Progenitor cell of endocrine pancreas (in vitro differentiated cells): ENCODE data around the gene CSNK1A1. TPM values are rescaled to one million over a fixed set of nuclear protein-coding genes. Genes with fewer than 3 reads are reported as not detected.

Experiments
- DNase-seq: peaks from one replicate; pipeline ENCODE4 v3.0.0; 2021; ENCODE audit warnings: low spot score; ENCODE audit not compliant: unreplicated experiment
- H3K27ac Mint-ChIP-seq: 2 replicates; pipeline ENCODE4 v1.8.0; 2021; ENCODE audit warnings: mild to moderate bottlenecking, moderate library complexity, mixed read lengths
- H3K27me3 Mint-ChIP-seq: 2 replicates; pipeline ENCODE4 v1.8.0; 2021; ENCODE audit warnings: mixed read lengths
- H3K36me3 Mint-ChIP-seq: 2 replicates; pipeline ENCODE4 v1.8.0; 2022; ENCODE audit warnings: mixed read lengths; ENCODE audit not compliant: insufficient read depth
- H3K4me1 Mint-ChIP-seq: 2 replicates; pipeline ENCODE4 v1.8.0; 2021; ENCODE audit warnings: low read depth, mixed read lengths
- H3K4me3 Mint-ChIP-seq: 2 replicates; pipeline ENCODE4 v1.8.0; 2021; ENCODE audit warnings: low read depth, mild to moderate bottlenecking, moderate library complexity, mixed read lengths
- H3K9me3 Mint-ChIP-seq: 2 replicates; pipeline ENCODE4 v1.8.0; 2021; ENCODE audit warnings: low read depth, mixed read lengths
- CTCF ChIP-seq: fragments of 200-600 bp; sonication (generic); IDR thresholded peaks from one replicate; pipeline ENCODE4 v1.5.0; 2021; ENCODE audit warnings: antibody characterized with exemption, mild to moderate bottlenecking; ENCODE audit not compliant: unreplicated experiment
- total RNA-seq: library from RNA; stranded (reverse); gene quantifications from 2 replicates; pipeline ENCODE4 v1.2.1, GENCODE V29; 2021

Gene CSNK1A1
- total RNA-seq, 1 donor from 2014 or later, result 213 TPM

GRCh38 chr5:149559706-149560105 lies 8.5 kb upstream of the CSNK1A1 start:
- no peak overlapping the region for H3K4me3 Mint-ChIP-seq
- no peak for DNase-seq
- TF ChIP-seq CTCF, result no peak
- no peak overlapping the region for H3K27ac Mint-ChIP-seq
- H3K27me3 Mint-ChIP-seq, result no peaks in the 10 kb centered on the region
- no peaks in the 10 kb centered on the region for H3K9me3 Mint-ChIP-seq
- H3K36me3 Mint-ChIP-seq, result no peaks in the 10 kb centered on the region
- no peaks in the 10 kb centered on the region for H3K4me1 Mint-ChIP-seq

GRCh38 chr5:149552553-149553160 lies 1.4 kb upstream of the CSNK1A1 start:
- TF ChIP-seq CTCF, result no peak
- no peak for DNase-seq

GRCh38 chr5:149552038-149552494 lies 827 bp upstream of the CSNK1A1 start:
- no peak for DNase-seq
- no peaks in the 10 kb centered on the region for H3K9me3 Mint-ChIP-seq
- no peaks in the 10 kb centered on the region for H3K27me3 Mint-ChIP-seq
- peak overlapping the region; percentile 98 for H3K27ac Mint-ChIP-seq
- peak overlapping the region; percentile 96 for H3K4me3 Mint-ChIP-seq
- H3K4me1 Mint-ChIP-seq, result peaks cover 13% of the 10 kb centered on the region
- no peak for TF ChIP-seq CTCF
- H3K36me3 Mint-ChIP-seq, result peaks cover 14% of the 10 kb centered on the region

More at GRCh38 chr5:149552553-149553160, 1.4 kb upstream of the CSNK1A1 start:
- Mint-ChIP-seq H3K4me1 (peaks cover 8% of the 10 kb centered on the region), H3K27ac (no peak overlapping the region), H3K9me3 (no peaks in the 10 kb centered on the region), H3K36me3 (peaks cover 10% of the 10 kb centered on the region), H3K4me3 (peak overlapping the region; percentile 16), H3K27me3 (no peaks in the 10 kb centered on the region)

- H3K27me3 Mint-ChIP-seq, result no peaks in the 10 kb centered on the region
- no peaks in the 10 kb centered on the region for H3K9me3 Mint-ChIP-seq
- peak overlapping the region; percentile 98 for H3K27ac Mint-ChIP-seq
- H3K36me3 Mint-ChIP-seq, result peaks cover 19% of the 10 kb centered on the region
- peak overlapping the region; percentile 96 for H3K4me3 Mint-ChIP-seq
- H3K4me1 Mint-ChIP-seq, result peaks cover 22% of the 10 kb centered on the region
- DNase-seq, result no peak
- no peak for TF ChIP-seq CTCF
Observed at GRCh38 chr5:149550594-149551226, 529 bp downstream of the CSNK1A1 start.

- DNase-seq, result no peak
- peak overlapping the region; percentile 98 for H3K27ac Mint-ChIP-seq
- peaks cover 22% of the 10 kb centered on the region for H3K4me1 Mint-ChIP-seq
- peaks cover 21% of the 10 kb centered on the region for H3K36me3 Mint-ChIP-seq
- H3K27me3 Mint-ChIP-seq, result no peaks in the 10 kb centered on the region
- TF ChIP-seq CTCF, result no peak
- no peaks in the 10 kb centered on the region for H3K9me3 Mint-ChIP-seq
- peak overlapping the region; percentile 96 for H3K4me3 Mint-ChIP-seq
Observed at GRCh38 chr5:149550268-149550583, 1.0 kb downstream of the CSNK1A1 start.
